Fibroblast of skin of back (primary cell): ENCODE measurements around the gene KCNAB3. TPM values are rescaled to one million over a fixed set of nuclear protein-coding genes. Genes with fewer than 3 reads are reported as not detected.
"Not testable (repeated sequence)": the region's sequence is repeated elsewhere in the genome, so short reads cannot be mapped to it uniquely, and the experiment has no call there.

Experiments
- DNase-seq: peaks from one replicate; pipeline ENCODE4 v3.0.0-alpha.2; 2013
- polyA plus RNA-seq, 2 experiments: library from polyadenylated mRNA; unstranded; fragments of 120-200 nt; gene quantifications; one replicate each; pipeline ENCODE4 v1.2.1, GENCODE V29; 2013; ENCODE audit not compliant: insufficient read length in 2 of 2

Gene KCNAB3
- polyA plus RNA-seq (2013, experiment 1 of 2; ENCODE audit: insufficient read length), result 3.2 TPM
- 2.4 TPM for polyA plus RNA-seq (2013, experiment 2 of 2; ENCODE audit: insufficient read length)

- DNase-seq, result peak; percentile 77
These were observed at the start of gene KCNAB3 for GRCh38 chr17:7929158-7930023. KCNAB3 (minus strand) TSS chr17:7929856; CDS start chr17:7929435, 421 bp downstream.

- no peak for DNase-seq
These were observed 48.1 kb upstream of the KCNAB3 start for GRCh38 chr17:7977805-7978204.

- DNase-seq, result no peak
These were observed 47.4 kb upstream of the KCNAB3 start for GRCh38 chr17:7977039-7977438.

- DNase-seq, result no peak
These were observed 45.0 kb upstream of the KCNAB3 start for GRCh38 chr17:7974638-7975131.

- DNase-seq, result no peak
These were observed 42.6 kb upstream of the KCNAB3 start for GRCh38 chr17:7972131-7972785.

GRCh38 chr17:7971651-7972050 lies 42.0 kb upstream of the KCNAB3 start:
- no peak for DNase-seq

GRCh38 chr17:7969433-7969832 lies 39.8 kb upstream of the KCNAB3 start:
- DNase-seq, result no peak

- no peak for DNase-seq
These were observed 38.1 kb upstream of the KCNAB3 start for GRCh38 chr17:7967751-7968150.

- DNase-seq, result no peak
These were observed 31.8 kb upstream of the KCNAB3 start for GRCh38 chr17:7961421-7961820.

GRCh38 chr17:7959503-7960253 lies 30.0 kb upstream of the KCNAB3 start:
- no peak for DNase-seq

GRCh38 chr17:7956228-7956965 lies 26.7 kb upstream of the KCNAB3 start:
- no peak for DNase-seq

GRCh38 chr17:7955414-7956227 lies 26.0 kb upstream of the KCNAB3 start:
- peak; percentile 7 for DNase-seq

- not testable (repeated sequence) for DNase-seq
These were observed 23.6 kb upstream of the KCNAB3 start for GRCh38 chr17:7953266-7953665.

- no peak for DNase-seq
These were observed 21.6 kb upstream of the KCNAB3 start for GRCh38 chr17:7951143-7951792.

GRCh38 chr17:7950578-7950977 lies 20.9 kb upstream of the KCNAB3 start:
- no peak for DNase-seq

- peak; percentile 22 for DNase-seq
These were observed 18.0 kb upstream of the KCNAB3 start for GRCh38 chr17:7947651-7948050.

GRCh38 chr17:7946441-7946840 lies 16.8 kb upstream of the KCNAB3 start:
- DNase-seq, result no peak

GRCh38 chr17:7945651-7946050 lies 16.0 kb upstream of the KCNAB3 start:
- DNase-seq, result no peak

- DNase-seq, result no peak
These were observed 14.7 kb upstream of the KCNAB3 start for GRCh38 chr17:7944326-7944725.

GRCh38 chr17:7943291-7943690 lies 13.6 kb upstream of the KCNAB3 start:
- DNase-seq, result no peak

GRCh38 chr17:7940743-7941142 lies 11.1 kb upstream of the KCNAB3 start:
- no peak for DNase-seq
